Vagina (tissue), 2 donors: ENCODE results near the gene BCDIN3D.

Experiments used
- CTCF ChIP-seq, 3 experiments: fragments of 450-650 bp in 2 of 3; fragments of 200-600 bp in 1 of 3; sonication (generic) in 1 of 3; IDR thresholded peaks; one replicate each; pipeline ENCODE4 v1.5.1; 2017 to 2019; ENCODE audit warnings: antibody characterized with exemption in 3 of 3, mild to moderate bottlenecking in 2 of 3, moderate library complexity in 2 of 3
- POLR2AphosphoS5 ChIP-seq, 2 donors: sonication (generic); formaldehyde crosslinking; IDR thresholded peaks; one replicate each; pipeline ENCODE4 v1.9.0; 2017; ENCODE audit warnings: antibody characterized with exemption in 2 of 2, mild to moderate bottlenecking in 2 of 2, low read depth in 1 of 2; ENCODE audit not compliant: insufficient read depth in 1 of 2

- no peak for TF ChIP-seq CTCF (IDR thresholded peaks at IDR 0.05)
- no peak for TF ChIP-seq POLR2AphosphoS5 (IDR thresholded peaks at IDR 0.05; ENCODE audit: insufficient read depth in 1 of 2, low read depth in 1 of 2)
Observed at GRCh38 chr12:49891012-49891411, 48.1 kb upstream of the BCDIN3D start.
